ENCODE measurements around the gene CCDC102A. TPM values are rescaled to one million over a fixed set of nuclear protein-coding genes. Genes with fewer than 3 reads are reported as not detected.

The CCDC102A gene
- total RNA-seq, 1 donor from 2014 or later = 30.6 TPM

- Mint-ChIP-seq H3K27ac (no peak overlapping the region), H3K4me1 (peaks cover 23% of the 10 kb centered on the region), H3K27me3 (ENCODE audit: low read depth) (no peaks in the 10 kb centered on the region), H3K9me3 (no peaks in the 10 kb centered on the region), H3K4me3 (no peak overlapping the region), H3K36me3 (peaks cover 24% of the 10 kb centered on the region)
- TF ChIP-seq CTCF (IDR thresholded peaks at IDR 0.05; ENCODE audit: unreplicated experiment) = no peak
- DNase-seq (ENCODE audit: low spot score in 2 of 2, unreplicated experiment in 2 of 2) = no peak
Measured at GRCh38 chr16:57518520-57518919, 17.9 kb downstream of the CCDC102A start.

- H3K36me3 Mint-ChIP-seq = peaks cover 24% of the 10 kb centered on the region
- no peaks in the 10 kb centered on the region for H3K27me3 Mint-ChIP-seq (ENCODE audit: low read depth)
- H3K4me3 Mint-ChIP-seq = no peak overlapping the region
- no peak overlapping the region for H3K27ac Mint-ChIP-seq
- peaks cover 32% of the 10 kb centered on the region for H3K4me1 Mint-ChIP-seq
- no peaks in the 10 kb centered on the region for H3K9me3 Mint-ChIP-seq
- no peak for TF ChIP-seq CTCF (IDR thresholded peaks at IDR 0.05; ENCODE audit: unreplicated experiment)
- no peak for DNase-seq (ENCODE audit: low spot score in 2 of 2, unreplicated experiment in 2 of 2)
Measured at GRCh38 chr16:57517397-57518367, 18.7 kb downstream of the CCDC102A start.

GRCh38 chr16:57516773-57517172, 19.6 kb downstream of the CCDC102A start:
- no peak for TF ChIP-seq CTCF (IDR thresholded peaks at IDR 0.05; ENCODE audit: unreplicated experiment)
- no peak for DNase-seq (ENCODE audit: low spot score in 2 of 2, unreplicated experiment in 2 of 2)
- peaks cover 26% of the 10 kb centered on the region for H3K36me3 Mint-ChIP-seq
- no peaks in the 10 kb centered on the region for H3K27me3 Mint-ChIP-seq (ENCODE audit: low read depth)
- H3K4me3 Mint-ChIP-seq = no peak overlapping the region
- no peak overlapping the region for H3K27ac Mint-ChIP-seq
- H3K9me3 Mint-ChIP-seq = no peaks in the 10 kb centered on the region
- H3K4me1 Mint-ChIP-seq = peaks cover 35% of the 10 kb centered on the region

- H3K27me3 Mint-ChIP-seq (ENCODE audit: low read depth) = no peaks in the 10 kb centered on the region
- H3K27ac Mint-ChIP-seq = no peak overlapping the region
- H3K4me3 Mint-ChIP-seq = no peak overlapping the region
- H3K9me3 Mint-ChIP-seq = no peaks in the 10 kb centered on the region
- H3K36me3 Mint-ChIP-seq = peaks cover 26% of the 10 kb centered on the region
- peaks cover 35% of the 10 kb centered on the region for H3K4me1 Mint-ChIP-seq
- no peak for DNase-seq (ENCODE audit: low spot score in 2 of 2, unreplicated experiment in 2 of 2)
- TF ChIP-seq CTCF (IDR thresholded peaks at IDR 0.05; ENCODE audit: unreplicated experiment) = no peak
Measured at GRCh38 chr16:57516176-57516725, 20.1 kb downstream of the CCDC102A start.

- no peak for TF ChIP-seq CTCF (IDR thresholded peaks at IDR 0.05; ENCODE audit: unreplicated experiment)
- Mint-ChIP-seq H3K36me3 (peaks cover 23% of the 10 kb centered on the region), H3K9me3 (no peaks in the 10 kb centered on the region), H3K4me3 (no peak overlapping the region), H3K4me1 (peaks cover 44% of the 10 kb centered on the region), H3K27ac (peak overlapping the region; percentile 0), H3K27me3 (ENCODE audit: low read depth) (no peaks in the 10 kb centered on the region)
- DNase-seq (ENCODE audit: low spot score in 2 of 2, unreplicated experiment in 2 of 2) = no peak
Measured at GRCh38 chr16:57514791-57515600, 21.4 kb downstream of the CCDC102A start.
